PC-3 (cell line): Measurements from ENCODE around the gene SH3BP5. TPM values are rescaled to one million over a fixed set of nuclear protein-coding genes. Genes with fewer than 3 reads are reported as not detected.

ENCODE experiments used
- ATAC-seq: fragments of 200-7000 bp; cut with Tn5 transposase; 2 replicates; pipeline ENCODE4 v1.9.1; 2020; ENCODE audit warnings: mild to moderate bottlenecking, moderate library complexity
- BruUV-seq: library from RNA; stranded (reverse); fragments of 400-500 nt; replicated peaks from 2 replicates; lab custom pipeline; 2021; lab: Mats Ljungman, UMichigan
- CTCF ChIA-PET: fragments of 300-600 bp; sonication (Branson Sonifier 250); formaldehyde crosslinking; loops from one replicate; lab custom pipeline; 2022; ENCODE audit warnings: antibody characterized with exemption; lab: Charles Lee
- POLR2A ChIA-PET: fragments of 300-600 bp; sonication (Branson Sonifier 250); formaldehyde crosslinking; loops from one replicate; lab custom pipeline; 2022; ENCODE audit warnings: antibody characterized with exemption; ENCODE audit not compliant: unreplicated experiment; lab: Charles Lee
- DNase-seq: peaks from one replicate; pipeline ENCODE4 v3.0.0-alpha.2; 2015
- H2AFZ ChIP-seq: fragments of 300-600 bp; sonication (generic); 2 replicates; pipeline ENCODE4 v1.6.0; 2016; ENCODE audit warnings: antibody characterized with exemption, low read length
- H3F3A ChIP-seq: fragments of 300-600 bp; sonication (generic); one replicate; pipeline ENCODE4 v1.6.0; 2017; ENCODE audit warnings: antibody characterized with exemption, low read length, control low read depth, mild to moderate bottlenecking; ENCODE audit not compliant: unreplicated experiment
- H3K27ac ChIP-seq: fragments of 300-600 bp; sonication (generic); 2 replicates; pipeline ENCODE4 v1.5.1; 2016; ENCODE audit warnings: mild to moderate bottlenecking, low read length
- H3K27me3 ChIP-seq: fragments of 300-600 bp; sonication (generic); 2 replicates; pipeline ENCODE4 v1.6.1; 2016; ENCODE audit warnings: low read length, mixed read lengths
- H3K36me3 ChIP-seq: fragments of 300-600 bp; sonication (generic); 2 replicates; pipeline ENCODE4 v1.6.1; 2016; ENCODE audit warnings: low read depth, mixed run types, low read length, mixed read lengths
- H3K4me1 ChIP-seq: fragments of 300-600 bp; sonication (generic); 2 replicates; pipeline ENCODE4 v1.5.1; 2016; ENCODE audit warnings: low read length; ENCODE audit not compliant: insufficient read depth
- H3K4me2 ChIP-seq: fragments of 300-600 bp; sonication (generic); 2 replicates; pipeline ENCODE4 v1.6.0; 2016; ENCODE audit warnings: low read length
- H3K4me3 ChIP-seq: fragments of 300-600 bp; sonication (generic); 2 replicates; pipeline ENCODE4 v1.5.1; 2016; ENCODE audit warnings: mild to moderate bottlenecking, low read length, mixed read lengths
- H3K79me2 ChIP-seq: fragments of 300-600 bp; sonication (generic); 2 replicates; pipeline ENCODE4 v1.6.1; 2017; ENCODE audit warnings: low read length, mixed read lengths
- H3K9ac ChIP-seq: fragments of 300-600 bp; sonication (generic); 2 replicates; pipeline ENCODE4 v1.6.0; 2016; ENCODE audit warnings: mild to moderate bottlenecking, low read length
- H3K9me2 ChIP-seq: fragments of 300-600 bp; sonication (generic); replicated peaks from 2 replicates; pipeline ENCODE4 v1.6.1; 2016; ENCODE audit warnings: mixed run types, low read length, mixed read lengths
- H3K9me3 ChIP-seq: fragments of 300-600 bp; sonication (generic); 2 replicates; pipeline ENCODE4 v1.6.1; 2016; ENCODE audit warnings: low read length, mixed read lengths
- H4K20me1 ChIP-seq: fragments of 300-600 bp; sonication (generic); 2 replicates; pipeline ENCODE4 v1.6.1; 2016; ENCODE audit warnings: low read length, mixed read lengths
- CTCF ChIP-seq: fragments of 300-600 bp; sonication (generic); conservative IDR thresholded peaks from 2 replicates; pipeline ENCODE4 v1.5.1; 2017; ENCODE audit warnings: antibody characterized with exemption, low read depth, mild to moderate bottlenecking, low read length
- EZH2 ChIP-seq: fragments of 300-600 bp; sonication (generic); IDR thresholded peaks from one replicate; pipeline ENCODE4 v1.6.1; 2017; ENCODE audit warnings: antibody characterized with exemption, mild to moderate bottlenecking, low read length; ENCODE audit not compliant: unreplicated experiment
- EZH2phosphoT487 ChIP-seq: fragments of 300-600 bp; sonication (generic); IDR thresholded peaks from 2 replicates; pipeline ENCODE4 v1.6.1; 2018; ENCODE audit warnings: mild to moderate bottlenecking, antibody characterized with exemption, low read length, borderline replicate concordance
- intact Hi-C: fragments of 100-400 bp; cut with micrococcal nuclease; formaldehyde crosslinking; loops from 2 replicates; pipeline ENCODE4 v1.9.0; 2023
- total RNA-seq: library from RNA; depleted of rRNA; stranded (reverse); fragments of >200 nt; gene quantifications from 2 replicates; pipeline ENCODE4 v1.2.3, GENCODE V29; 2014

Gene SH3BP5
- total RNA-seq, 1 experiment from 2014 or later, result 21.2 TPM

- DNase-seq (no peak), ATAC-seq (no peak; the same call in 1 of the 2 replicates)
- Histone ChIP-seq H3K4me3 (no peak overlapping the region), H3K9me2 (no peaks in the 10 kb centered on the region), H3K79me2 (no peaks in the 10 kb centered on the region), H3K27me3 (no peaks in the 10 kb centered on the region), H3K9ac (no peak overlapping the region), H3K4me1 (no peaks in the 10 kb centered on the region), H3K4me2 (no peak overlapping the region), H3F3A (no peaks in the 10 kb centered on the region), H4K20me1 (no peaks in the 10 kb centered on the region), H3K9me3 (no peaks in the 10 kb centered on the region), H2AFZ (no peak overlapping the region), H3K27ac (no peak overlapping the region), H3K36me3 (no peaks in the 10 kb centered on the region)
- no TSS peak for BruUV-seq
- POLR2A ChIA-PET, result no interaction called here
- intact Hi-C loops, result no loop called here
- no peak for TF ChIP-seq CTCF
- TF ChIP-seq EZH2, result no peak
- no peak for TF ChIP-seq EZH2phosphoT487
- CTCF ChIA-PET, result no interaction called here
These were observed 43.9 kb downstream of the SH3BP5 start for GRCh38 chr3:15288331-15289035.

GRCh38 chr3:15287565-15288330 is 44.6 kb downstream of the SH3BP5 start:
- intact Hi-C loops, result no loop called here
- no peak for DNase-seq
- no peaks in the 10 kb centered on the region for H3K27me3 ChIP-seq
- H3K9me2 ChIP-seq, result no peaks in the 10 kb centered on the region
- H3K9me3 ChIP-seq, result no peaks in the 10 kb centered on the region
- no peaks in the 10 kb centered on the region for H3K79me2 ChIP-seq
- no peaks in the 10 kb centered on the region for H3F3A ChIP-seq
- no peak for ATAC-seq
- no peaks in the 10 kb centered on the region for H4K20me1 ChIP-seq
- no peaks in the 10 kb centered on the region for H3K36me3 ChIP-seq
- BruUV-seq, result no TSS peak
- H3K4me1 ChIP-seq, result no peaks in the 10 kb centered on the region
- POLR2A ChIA-PET, result no interaction called here
- H2AFZ ChIP-seq, result no peak overlapping the region
- TF ChIP-seq CTCF (no peak), EZH2 (no peak), EZH2phosphoT487 (no peak)
- H3K4me2 ChIP-seq, result no peak overlapping the region
- CTCF ChIA-PET, result no interaction called here
- no peak overlapping the region for H3K9ac ChIP-seq
- no peak overlapping the region for H3K4me3 ChIP-seq
- no peak overlapping the region for H3K27ac ChIP-seq

GRCh38 chr3:15286022-15286421 is 46.4 kb downstream of the SH3BP5 start:
- intact Hi-C loops, result no loop called here
- no peaks in the 10 kb centered on the region for H4K20me1 ChIP-seq
- ChIA-PET CTCF (no interaction called here), POLR2A (no interaction called here)
- no peaks in the 10 kb centered on the region for H3K79me2 ChIP-seq
- no peak overlapping the region for H2AFZ ChIP-seq
- no peaks in the 10 kb centered on the region for H3K9me2 ChIP-seq
- H3F3A ChIP-seq, result no peaks in the 10 kb centered on the region
- H3K36me3 ChIP-seq, result no peaks in the 10 kb centered on the region
- no peak overlapping the region for H3K27ac ChIP-seq
- no peak overlapping the region for H3K4me2 ChIP-seq
- H3K9me3 ChIP-seq, result no peaks in the 10 kb centered on the region
- no TSS peak for BruUV-seq
- no peaks in the 10 kb centered on the region for H3K27me3 ChIP-seq
- no peak for ATAC-seq
- no peaks in the 10 kb centered on the region for H3K4me1 ChIP-seq
- DNase-seq, result no peak
- H3K9ac ChIP-seq, result no peak overlapping the region
- no peak overlapping the region for H3K4me3 ChIP-seq
- TF ChIP-seq EZH2, result no peak
- no peak for TF ChIP-seq EZH2phosphoT487
- TF ChIP-seq CTCF, result no peak
